ENCODE measurements around the gene MMP8.
"Not testable (repeated sequence)": the region's sequence is repeated elsewhere in the genome, so short reads cannot be mapped to it uniquely, and the experiment has no call there.

Gene MMP8, protein sequence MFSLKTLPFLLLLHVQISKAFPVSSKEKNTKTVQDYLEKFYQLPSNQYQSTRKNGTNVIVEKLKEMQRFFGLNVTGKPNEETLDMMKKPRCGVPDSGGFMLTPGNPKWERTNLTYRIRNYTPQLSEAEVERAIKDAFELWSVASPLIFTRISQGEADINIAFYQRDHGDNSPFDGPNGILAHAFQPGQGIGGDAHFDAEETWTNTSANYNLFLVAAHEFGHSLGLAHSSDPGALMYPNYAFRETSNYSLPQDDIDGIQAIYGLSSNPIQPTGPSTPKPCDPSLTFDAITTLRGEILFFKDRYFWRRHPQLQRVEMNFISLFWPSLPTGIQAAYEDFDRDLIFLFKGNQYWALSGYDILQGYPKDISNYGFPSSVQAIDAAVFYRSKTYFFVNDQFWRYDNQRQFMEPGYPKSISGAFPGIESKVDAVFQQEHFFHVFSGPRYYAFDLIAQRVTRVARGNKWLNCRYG

DNA sequence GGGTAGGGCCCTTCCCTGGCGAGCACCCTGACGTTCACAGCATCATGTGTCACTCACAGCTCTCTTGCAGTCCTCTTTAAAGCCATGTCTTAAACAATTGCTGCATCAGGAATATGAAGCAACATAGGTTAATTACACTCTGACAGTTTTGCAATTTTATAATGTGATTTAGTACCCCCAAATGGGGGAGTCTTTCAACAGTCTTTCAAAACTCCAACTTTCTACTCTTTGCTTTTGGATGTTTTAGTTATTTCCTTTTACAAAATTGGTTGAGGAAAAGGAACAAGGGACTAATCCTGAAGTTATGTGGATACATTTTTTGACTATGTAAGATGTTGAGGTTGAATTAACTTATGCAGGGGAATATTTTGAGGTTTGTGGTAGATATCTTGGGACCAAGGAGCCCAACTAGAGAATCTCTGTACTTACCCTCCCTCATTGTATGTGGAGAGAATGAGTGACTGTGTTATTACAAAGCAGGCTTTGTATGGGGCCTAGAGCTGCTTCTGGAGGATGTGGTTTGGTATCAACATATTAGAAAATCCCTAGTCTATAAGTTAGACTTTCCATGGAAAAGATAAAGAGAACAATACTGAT, at the start of gene MMP8:
Gene MMP8, minus strand, starts transcription at position 51 of the 597 bp plus-strand sequence. CDS start 99 bp downstream, outside the sequence.
- no peak for DNase-seq

DNA sequence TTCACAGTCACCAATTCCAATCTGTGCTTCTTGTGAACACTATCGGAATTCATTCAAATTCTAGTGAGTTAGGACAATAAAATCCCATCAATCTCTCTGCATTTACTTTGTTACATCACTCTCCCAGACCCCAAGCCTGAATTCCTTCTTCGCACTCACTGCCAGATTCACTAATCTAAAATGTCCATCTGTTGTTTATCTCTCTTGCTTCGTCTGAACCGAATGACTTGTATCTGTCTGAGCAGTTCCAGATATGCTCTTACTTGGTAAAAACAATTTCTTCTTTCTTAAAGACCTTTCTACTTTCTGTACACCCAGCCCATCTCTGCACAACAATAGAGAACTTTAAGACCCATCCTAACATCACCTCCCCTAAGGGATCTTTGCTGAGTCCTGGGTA, 48.6 kb upstream of the MMP8 start:
- DNase-seq: no peak

DNA sequence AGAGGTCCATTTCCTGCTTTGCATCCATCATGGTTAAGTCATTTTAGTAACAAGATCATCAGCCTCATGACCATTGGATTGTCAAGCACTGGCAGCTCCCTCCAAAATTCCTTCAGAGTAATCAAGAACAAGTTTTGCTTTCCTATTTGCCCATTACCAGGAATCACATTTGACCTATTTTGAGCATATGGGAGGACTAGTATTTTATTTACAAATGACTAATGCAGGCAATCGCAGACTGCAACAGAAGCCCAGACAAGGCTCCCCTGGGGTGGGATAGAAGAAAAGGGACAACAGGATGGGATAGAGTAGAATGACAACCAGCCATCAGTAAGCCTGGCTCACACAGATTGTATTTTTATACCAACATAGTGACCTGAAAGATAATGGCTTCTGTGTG, 46.6 kb upstream of the MMP8 start:
- no peak for DNase-seq

DNA sequence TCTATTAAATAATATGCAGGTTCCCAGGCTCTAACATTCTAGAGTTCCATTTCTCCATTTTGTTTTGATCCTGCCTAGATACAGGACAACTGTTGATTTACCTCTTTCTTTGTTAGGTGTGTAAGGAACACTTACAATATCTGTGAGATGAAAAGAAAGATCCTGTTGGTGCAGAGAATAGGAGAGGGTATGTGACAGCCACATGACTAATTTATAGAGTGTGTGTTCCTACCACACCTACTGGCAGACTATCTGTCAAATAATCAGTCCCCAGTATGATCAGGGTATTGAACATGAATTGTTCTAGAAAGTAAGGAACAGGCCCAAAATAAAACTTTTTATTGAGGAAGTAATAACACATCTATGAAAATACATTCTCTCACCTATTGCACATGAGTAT, 45.4 kb upstream of the MMP8 start:
- DNase-seq: no peak

DNA sequence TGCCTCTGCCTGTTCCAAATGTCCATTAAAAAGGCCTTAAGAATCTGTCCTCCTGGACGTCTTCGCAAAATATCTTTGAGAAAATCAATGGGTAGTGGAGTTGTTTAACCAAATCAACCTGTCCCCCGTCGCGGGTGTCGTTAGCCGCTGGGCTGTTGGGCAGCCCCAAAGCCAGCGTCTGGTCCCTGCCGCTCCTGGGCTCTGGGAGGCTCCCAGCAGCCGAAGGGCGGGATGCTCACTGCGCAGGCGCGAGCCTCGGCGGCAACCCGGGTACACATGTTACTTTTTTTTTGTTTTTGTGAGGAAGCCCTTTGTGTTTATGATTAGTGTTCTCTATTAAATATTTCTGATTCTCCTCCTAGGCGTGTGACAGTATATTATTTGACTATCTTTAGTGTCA, 43.0 kb upstream of the MMP8 start:
- no peak for DNase-seq

DNA sequence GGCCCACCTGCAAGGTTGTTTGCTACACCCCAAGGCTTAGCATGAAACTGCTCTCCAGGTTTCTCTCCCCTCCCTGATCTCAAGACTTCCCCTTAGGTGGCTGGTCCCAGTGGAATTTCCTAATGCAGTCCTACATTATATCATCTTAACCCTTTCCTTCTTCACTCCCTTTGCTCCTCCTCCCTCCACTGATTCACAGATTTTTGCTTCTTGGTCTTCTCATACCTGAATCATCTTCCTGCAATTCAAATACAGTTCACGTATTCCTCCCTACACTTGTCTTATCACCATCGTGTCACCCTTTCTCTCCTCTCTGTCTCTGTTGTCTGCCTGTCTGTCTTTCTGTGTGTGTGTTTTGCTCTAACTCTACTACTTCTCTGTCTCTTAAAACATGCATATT, 38.7 kb upstream of the MMP8 start:
- DNase-seq: no peak

DNA sequence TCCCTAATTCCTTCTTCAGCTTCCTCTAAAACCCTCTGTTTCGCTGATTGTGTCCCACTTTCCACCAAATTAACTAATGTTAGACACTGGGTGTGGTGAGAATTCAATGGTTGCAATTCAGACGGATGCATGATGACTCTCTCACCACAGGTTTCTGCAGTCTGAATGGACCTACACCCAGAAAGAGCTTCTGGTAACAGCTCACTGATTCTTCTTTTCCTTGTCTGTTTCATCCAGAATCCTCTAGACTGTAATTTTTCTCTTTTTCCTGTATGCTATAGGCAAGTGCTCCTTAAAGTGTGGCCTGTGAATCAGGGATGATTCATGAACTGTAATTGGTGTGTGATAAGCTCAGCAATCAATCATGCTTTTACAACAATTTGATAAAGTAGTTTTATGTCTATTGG, 37.6 kb upstream of the MMP8 start:
- DNase-seq: no peak

DNA sequence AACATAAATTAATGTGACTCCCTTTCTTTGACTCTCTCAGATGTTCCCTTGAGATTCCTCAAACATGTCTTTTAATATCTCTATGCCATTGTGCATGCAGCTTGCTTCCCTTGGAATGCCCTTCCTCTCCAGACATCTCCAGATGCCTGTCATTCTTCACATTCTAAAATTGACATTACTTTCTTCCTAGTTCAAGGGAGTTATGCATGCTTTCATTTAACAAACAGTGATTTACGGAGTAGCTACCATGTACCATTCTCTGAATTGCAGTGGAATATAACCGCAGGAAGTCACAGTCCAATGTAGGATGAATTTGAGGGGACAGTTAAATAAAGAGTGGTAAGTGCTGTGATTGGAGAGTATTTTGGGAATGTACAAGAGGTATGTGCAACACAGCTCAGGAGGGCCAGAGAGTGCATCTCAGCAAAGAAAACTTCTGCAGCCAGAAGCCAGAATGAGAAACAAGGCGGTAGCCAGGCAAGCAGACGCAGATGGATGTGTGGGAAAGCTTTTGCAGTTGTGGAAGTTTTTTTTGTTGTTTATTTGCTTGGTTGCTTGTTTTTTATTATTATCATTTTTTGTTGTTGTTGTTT, 37.0 kb upstream of the MMP8 start:
- DNase-seq: no peak

DNA sequence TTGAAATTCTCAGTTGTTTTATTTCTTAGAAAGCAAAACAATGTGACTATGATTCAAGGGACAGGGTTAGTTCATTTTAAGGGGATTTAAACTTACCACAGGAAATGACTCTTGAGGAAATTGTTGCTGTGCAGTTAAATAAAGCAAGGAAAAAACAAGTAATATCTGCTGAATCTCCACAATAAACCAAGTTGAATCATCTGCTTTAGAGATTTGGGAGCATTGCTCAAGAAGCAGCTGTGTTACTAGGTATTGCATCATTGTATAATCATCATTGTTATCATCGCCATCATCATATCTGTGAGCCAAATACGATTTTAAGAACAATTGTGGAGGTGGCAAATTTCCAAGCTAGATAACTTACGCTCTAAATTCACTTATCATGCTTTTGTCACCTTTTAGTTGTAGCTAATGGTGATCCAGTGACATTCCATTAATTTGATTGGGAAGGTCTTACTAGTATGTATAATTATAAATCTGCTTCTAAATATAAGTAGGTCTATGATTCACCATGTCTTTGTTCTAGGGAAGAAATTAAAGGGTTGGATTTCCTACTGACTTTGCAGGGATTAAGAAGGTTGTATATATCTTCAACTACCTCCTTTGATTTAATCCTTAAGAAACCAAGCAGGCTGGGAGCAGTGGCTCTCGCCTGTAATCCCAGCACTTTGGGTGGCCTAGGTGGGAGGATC, 35.7 kb upstream of the MMP8 start:
- no peak for DNase-seq

DNA sequence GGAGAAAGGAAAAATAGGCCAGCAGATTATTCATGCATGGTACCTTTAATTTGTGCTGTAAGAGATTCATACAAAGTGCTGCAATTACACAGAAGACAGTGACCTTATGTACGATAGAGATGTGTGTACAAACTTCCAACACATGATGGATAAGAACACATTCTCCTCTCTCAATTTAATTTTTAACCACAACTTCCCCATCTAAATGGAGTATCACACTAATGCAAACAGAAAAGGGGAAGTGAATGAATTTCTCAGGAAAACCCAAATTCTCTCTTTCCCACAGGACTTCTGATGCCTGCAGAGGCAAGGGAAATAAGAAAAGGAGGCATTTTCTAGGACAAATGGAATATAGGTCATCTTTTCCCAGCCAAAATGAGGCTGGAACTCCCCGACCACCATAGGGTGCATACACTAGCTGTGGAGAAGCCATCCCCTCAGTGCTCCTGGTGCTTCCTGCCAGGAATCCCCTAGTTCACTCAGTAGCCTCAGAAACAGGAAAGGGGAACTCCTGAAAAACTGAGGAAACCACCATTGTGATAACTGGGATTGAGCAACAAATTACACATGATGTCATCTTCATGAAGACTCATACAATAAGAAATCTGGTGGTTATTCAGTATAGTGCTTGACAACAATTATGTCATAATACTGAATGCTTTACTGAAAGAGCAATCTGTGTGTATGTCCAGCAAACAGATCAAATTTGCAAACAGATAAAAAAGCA, 33.2 kb upstream of the MMP8 start:
- no peak for DNase-seq

DNA sequence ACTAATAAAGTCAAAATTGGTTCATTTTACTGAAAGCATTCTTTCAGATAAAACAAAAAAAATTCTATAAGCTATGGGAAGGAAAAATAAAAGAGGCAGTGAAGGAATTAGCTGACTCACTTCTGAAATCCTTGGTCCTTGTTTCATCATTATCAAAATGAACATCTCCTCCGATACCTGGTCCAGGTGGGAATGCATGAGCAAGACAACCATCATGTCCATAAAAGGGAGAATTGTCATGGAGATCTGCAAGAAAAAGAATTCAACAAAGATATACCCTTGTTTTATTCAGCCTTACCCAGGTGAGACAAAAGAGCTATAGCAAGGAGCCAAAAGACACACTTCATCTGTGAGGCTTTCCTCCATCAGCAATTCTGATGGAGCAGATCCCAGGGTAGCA, 28.5 kb upstream of the MMP8 start:
- no peak for DNase-seq

DNA sequence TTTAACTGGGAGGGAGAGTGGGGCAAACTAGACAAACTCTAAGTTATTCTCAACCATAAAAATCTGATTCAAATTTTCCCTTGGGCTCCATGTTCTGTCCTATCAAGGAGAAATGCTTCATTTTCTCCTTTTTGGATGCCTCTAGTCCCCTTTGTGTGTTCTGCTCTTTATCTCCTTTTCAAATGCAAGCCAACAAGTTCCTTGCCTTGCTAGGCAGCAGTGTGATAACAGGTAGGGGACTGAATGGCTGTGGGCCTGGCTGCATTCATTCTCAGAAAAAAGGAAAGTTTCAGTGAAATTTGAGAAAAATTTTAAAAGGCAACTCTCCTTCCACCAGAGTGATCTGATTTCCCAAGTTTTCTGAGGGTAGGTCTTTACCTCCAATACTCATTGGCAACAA, 26.9 kb upstream of the MMP8 start:
- no peak for DNase-seq

DNA sequence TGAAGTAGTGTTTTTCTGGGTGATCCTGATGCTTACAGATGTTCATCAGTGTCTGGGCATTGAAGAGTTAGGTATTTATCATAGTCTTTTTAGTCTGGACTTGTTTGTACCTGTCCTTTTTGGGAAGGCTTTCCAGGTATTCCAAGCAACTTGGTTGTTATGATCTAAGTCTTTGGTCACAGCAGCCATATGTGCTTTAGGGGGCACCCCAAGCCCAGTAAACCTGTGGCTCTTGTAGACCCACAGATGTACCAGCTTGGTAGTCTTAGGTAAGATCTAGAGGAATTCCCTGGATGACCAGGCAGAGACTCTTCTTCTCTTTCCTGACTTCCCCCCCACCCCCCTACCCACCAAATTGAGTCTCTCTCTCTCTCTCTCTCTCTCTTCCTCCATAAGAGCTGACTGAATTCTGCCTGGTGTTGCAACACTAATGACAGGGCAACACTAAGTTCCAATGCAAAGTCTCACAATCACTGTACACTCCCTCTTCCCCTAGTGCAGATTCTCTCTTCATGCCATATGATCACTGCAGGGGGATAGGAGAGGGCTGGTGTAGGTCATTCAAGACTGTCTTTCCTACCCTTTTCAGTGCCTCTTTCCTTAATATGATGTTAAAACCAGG, 24.5 kb upstream of the MMP8 start:
- DNase-seq: no peak

DNA sequence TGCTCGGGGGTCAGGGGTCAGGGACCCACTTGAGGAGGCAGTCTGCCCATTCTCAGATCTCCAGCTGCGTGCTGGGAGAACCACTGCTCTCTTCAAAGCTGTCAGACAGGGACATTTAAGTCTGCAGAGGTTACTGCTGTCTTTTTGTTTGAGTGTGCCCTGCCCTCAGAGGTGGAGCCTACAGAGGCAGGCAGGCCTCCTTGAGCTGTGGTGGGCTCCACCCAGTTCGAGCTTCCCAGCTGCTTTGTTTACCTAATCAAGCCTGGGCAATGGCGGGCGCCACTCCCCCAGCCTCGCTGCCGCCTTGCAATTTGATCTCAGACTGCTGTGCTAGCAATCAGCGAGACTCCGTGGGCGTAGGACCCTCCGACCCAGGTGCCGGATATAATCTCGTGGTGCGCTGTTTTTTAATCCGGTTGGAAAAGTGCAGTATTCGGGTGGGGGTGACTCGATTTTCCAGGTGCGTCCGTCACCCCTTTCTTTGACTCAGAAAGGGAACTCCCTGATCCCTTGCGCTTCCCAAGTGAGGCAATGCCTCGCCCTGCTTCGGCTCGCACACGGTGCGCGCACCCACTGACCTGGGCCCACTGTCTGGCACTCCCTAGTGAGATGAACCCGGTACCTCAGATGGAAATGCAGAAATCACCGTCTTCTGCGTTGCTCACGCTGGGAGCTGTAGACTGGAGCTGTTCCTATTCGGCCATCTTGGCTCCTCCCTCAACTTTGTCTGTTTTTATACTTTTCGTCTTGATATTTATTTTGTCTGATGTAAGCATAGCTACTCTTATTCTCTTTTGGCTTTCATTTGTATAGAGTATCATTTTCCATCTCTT, 22.2 kb upstream of the MMP8 start:
- DNase-seq: not testable (repeated sequence)

DNA sequence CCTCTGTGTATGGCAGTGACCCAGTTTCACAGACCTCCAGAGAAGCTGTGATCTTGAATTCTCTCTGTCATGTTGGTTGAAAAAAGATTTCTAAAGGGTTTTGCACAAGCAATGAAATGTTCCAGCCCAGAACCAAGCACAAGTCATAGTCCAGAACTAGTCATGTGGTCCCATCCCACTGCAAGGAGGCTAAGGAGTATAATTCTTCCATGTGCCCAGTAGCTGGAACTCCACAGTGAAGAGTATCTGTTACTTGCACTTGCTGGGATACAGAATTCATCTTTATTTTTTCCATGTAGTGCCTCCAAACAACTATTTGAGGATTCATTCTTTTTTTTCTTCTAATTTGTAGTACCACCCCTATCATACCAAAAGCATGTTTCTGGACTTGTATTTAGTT, 9.9 kb upstream of the MMP8 start:
- no peak for DNase-seq

DNA sequence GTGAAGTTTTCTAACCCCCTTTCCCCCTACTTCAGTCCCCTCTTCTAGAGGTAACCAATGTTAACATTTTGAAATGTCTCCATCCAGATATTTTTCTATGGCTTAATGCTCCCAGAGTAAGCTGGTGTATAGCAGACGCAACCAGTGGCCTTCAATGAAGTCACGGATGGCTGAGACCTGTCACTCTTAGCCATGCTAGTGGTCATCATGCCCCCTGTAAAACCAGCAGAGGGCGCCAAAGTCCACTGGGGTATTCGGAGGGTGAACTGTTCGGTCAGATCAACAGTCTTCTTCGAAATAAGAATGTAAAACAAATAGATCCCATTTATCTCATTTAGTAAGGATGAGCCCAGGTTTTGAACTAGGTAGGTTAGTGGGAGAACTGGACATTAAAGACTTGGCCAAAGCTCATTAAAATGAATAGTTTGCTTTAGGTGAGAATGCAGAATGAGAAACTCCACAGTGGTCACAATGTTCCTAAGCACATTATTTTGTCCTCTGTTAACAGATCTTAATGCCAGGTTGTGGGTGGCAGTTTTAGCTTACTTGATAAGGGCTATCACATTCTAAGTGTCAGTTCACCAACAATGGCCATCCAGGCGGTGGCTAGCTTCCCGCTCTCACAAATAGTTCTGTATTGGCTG, 8.6 kb upstream of the MMP8 start:
- DNase-seq: no peak

DNA sequence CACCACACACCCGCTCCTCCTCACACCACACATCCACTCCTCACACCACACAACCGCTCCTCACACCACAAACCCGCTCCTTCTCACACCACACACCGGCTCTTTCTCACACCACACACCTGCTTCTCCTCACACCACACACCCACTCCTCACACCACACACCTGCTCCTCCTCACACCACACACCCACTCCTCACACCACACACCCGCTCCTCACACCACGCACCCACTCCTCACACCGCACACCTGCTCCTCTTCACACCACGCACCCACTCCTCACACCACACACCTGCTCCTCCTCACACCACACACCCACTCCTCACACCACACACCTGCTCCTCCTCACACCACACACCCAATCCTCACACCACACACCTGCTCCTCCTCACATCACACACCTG, 6.2 kb upstream of the MMP8 start:
- not testable (repeated sequence) for DNase-seq

DNA sequence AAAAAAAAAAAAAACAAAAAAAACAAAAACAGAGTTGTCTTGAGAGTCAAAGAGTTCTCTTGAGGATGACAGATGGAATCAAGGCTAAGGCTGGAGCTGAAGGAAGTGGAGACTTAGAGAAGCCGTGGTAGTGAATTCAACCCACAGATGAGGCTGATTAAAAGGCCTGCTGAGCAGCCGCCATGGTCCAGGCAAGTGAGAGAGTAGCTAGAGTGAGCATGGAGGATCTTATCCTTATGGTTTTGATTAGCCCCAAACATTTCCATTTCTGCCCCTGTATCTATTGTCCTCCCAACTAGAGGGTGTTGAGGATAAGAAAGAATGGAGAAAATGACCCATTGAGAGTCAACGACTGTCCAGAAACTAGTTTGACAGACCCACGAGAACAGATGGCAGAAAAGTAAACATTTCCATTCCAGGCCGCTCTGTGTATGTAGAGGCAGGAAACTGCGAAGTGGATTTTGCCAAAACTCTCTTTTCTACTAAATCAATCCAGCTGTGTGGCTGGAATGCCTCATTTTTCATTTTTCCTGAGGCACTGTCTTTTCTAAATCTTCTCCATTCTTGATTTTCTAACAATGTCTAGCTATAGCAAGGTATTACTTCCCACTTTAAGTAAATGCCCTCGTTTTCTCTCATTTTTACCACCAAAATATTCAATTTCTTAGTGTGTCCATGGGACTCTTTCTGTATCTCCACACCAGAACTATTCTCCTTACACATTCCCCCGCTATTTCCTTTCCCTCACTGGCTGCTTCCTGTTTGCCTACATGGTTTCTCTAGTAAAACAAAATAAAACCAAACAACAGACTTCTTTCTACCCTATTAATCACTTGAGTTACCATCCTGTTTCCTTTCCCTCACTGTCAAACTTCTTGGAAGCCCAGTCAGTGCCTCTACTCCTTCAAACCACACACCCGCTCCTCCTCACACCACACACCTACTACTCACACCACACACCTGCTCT, 5.4 kb upstream of the MMP8 start:
- DNase-seq: no peak

DNA sequence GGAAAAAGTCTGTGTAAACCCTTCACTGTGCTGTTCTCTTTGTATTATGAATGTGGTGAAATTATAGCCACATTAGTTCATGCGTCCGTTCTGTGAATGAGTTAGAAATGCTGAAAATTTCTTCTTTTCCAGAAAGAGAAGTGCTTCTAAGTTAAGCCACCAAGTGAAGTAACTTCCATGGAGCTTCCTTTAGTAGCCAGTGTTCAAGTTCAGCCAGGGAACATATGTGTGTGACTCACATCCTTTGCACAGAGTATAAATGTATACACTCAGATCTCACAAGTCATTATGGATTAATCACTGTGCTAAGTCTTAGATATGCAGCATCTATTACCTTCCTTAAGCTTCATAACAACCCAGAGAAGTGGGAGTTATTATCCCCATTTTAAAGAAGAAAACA, 3.1 kb upstream of the MMP8 start:
- DNase-seq: no peak

DNA sequence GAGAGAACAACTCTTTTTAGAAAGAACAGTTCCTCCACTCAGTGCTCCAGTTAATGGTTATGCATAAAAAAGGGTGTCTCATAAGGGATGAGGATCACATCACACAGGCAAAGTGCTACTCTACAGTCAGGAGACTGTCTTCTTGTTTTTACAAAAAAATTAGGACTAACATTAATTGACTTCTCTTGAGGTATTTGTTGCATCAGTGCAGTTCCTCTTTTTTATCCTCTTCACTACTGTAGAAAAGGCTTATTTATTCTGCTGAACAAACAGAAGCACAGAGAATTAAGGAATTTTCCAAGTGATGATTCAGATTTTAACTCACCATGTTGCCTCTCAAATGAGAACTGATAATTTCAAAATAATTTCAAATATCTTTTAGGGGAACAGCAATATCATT, 1.9 kb downstream of the MMP8 start:
- no peak for DNase-seq
